ENCODE data around the gene ZNF487.

GRCh38 chr10:43437141-43437870, 395 bp downstream of the ZNF487 start:
- TF ChIP-seq POLR2A (IDR thresholded peaks at IDR 0.05), result peak in 1 of 2 donors; percentile 37
- no peak for TF ChIP-seq CTCF (IDR thresholded peaks at IDR 0.05)

All from lower leg skin (tissue), 3 donors.